ENCODE results near the gene DHRS12.
A peak's percentile ranks its signal among the peaks of the same experiment; 100 is the strongest.

The DHRS12 gene

GRCh38 chr13:51803422-51804294, at the start of gene DHRS12:
Gene DHRS12 (minus strand): TSS chr13:51804163. CDS start chr13:51799659, 4,504 bp downstream.
- peak; percentile 73 to 76 for DNase-seq (ENCODE audit: low read depth in 1 of 2, low spot score in 1 of 2)

- no peak for DNase-seq (ENCODE audit: low read depth in 1 of 2, low spot score in 1 of 2)
Observed at GRCh38 chr13:51849145-51850101, 45.5 kb upstream of the DHRS12 start.

GRCh38 chr13:51848674-51849073, 44.7 kb upstream of the DHRS12 start:
- DNase-seq (ENCODE audit: low read depth in 1 of 2, low spot score in 1 of 2): no peak

- DNase-seq (ENCODE audit: low read depth in 1 of 2, low spot score in 1 of 2): no peak
Observed at GRCh38 chr13:51846756-51847155, 42.8 kb upstream of the DHRS12 start.

- no peak for DNase-seq (ENCODE audit: low read depth in 1 of 2, low spot score in 1 of 2)
Observed at GRCh38 chr13:51845574-51846318, 41.8 kb upstream of the DHRS12 start.

GRCh38 chr13:51844862-51845573, 41.1 kb upstream of the DHRS12 start, which contains the start of gene TMEM272:
Gene TMEM272 (minus strand): TSS chr13:51845177. CDS start chr13:51838530, 6,647 bp downstream.
- peak in 1 of 2 donors; percentile 46 for DNase-seq (ENCODE audit: low read depth in 1 of 2, low spot score in 1 of 2)

GRCh38 chr13:51843529-51843928, 39.6 kb upstream of the DHRS12 start:
- no peak for DNase-seq (ENCODE audit: low read depth in 1 of 2, low spot score in 1 of 2)

GRCh38 chr13:51841732-51842131, 37.8 kb upstream of the DHRS12 start:
- no peak for DNase-seq (ENCODE audit: low read depth in 1 of 2, low spot score in 1 of 2)

GRCh38 chr13:51840917-51841316, 37.0 kb upstream of the DHRS12 start:
- no peak for DNase-seq (ENCODE audit: low read depth in 1 of 2, low spot score in 1 of 2)

- no peak for DNase-seq (ENCODE audit: low read depth in 1 of 2, low spot score in 1 of 2)
Observed at GRCh38 chr13:51839711-51840540, 36.0 kb upstream of the DHRS12 start.

- no peak for DNase-seq (ENCODE audit: low read depth in 1 of 2, low spot score in 1 of 2)
Observed at GRCh38 chr13:51838240-51838846, 34.4 kb upstream of the DHRS12 start.

GRCh38 chr13:51837016-51837415, 33.1 kb upstream of the DHRS12 start:
- no peak for DNase-seq (ENCODE audit: low read depth in 1 of 2, low spot score in 1 of 2)

GRCh38 chr13:51834581-51835171, 30.7 kb upstream of the DHRS12 start:
- no peak for DNase-seq (ENCODE audit: low read depth in 1 of 2, low spot score in 1 of 2)

- no peak for DNase-seq (ENCODE audit: low read depth in 1 of 2, low spot score in 1 of 2)
Observed at GRCh38 chr13:51833980-51834379, 30.0 kb upstream of the DHRS12 start.

- no peak for DNase-seq (ENCODE audit: low read depth in 1 of 2, low spot score in 1 of 2)
Observed at GRCh38 chr13:51832471-51833152, 28.6 kb upstream of the DHRS12 start.

- no peak for DNase-seq (ENCODE audit: low read depth in 1 of 2, low spot score in 1 of 2)
Observed at GRCh38 chr13:51831519-51831918, 27.6 kb upstream of the DHRS12 start.

- no peak for DNase-seq (ENCODE audit: low read depth in 1 of 2, low spot score in 1 of 2)
Observed at GRCh38 chr13:51829568-51829899, 25.6 kb upstream of the DHRS12 start.

Data from stimulated activated CD4-positive, alpha-beta T cell treated with anti-CD3 and anti-CD28 coated beads, Interleukin-15, amount 100 ng/mL, for 1 hour (primary cell).